ENCODE measurements around the gene OR13C8. TPM values are rescaled to one million over a fixed set of nuclear protein-coding genes. Genes with fewer than 3 reads are reported as not detected.
"Not testable (repeated sequence)": the region's sequence is repeated elsewhere in the genome, so short reads cannot be mapped to it uniquely, and the experiment has no call there.

Gene OR13C8, protein sequence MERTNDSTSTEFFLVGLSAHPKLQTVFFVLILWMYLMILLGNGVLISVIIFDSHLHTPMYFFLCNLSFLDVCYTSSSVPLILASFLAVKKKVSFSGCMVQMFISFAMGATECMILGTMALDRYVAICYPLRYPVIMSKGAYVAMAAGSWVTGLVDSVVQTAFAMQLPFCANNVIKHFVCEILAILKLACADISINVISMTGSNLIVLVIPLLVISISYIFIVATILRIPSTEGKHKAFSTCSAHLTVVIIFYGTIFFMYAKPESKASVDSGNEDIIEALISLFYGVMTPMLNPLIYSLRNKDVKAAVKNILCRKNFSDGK
- polyA plus RNA-seq (2012; rRNA removed) = not detected in 2 replicates
- polyA plus RNA-seq (2012; cell fraction: cytosol; rRNA removed) = not detected in 2 replicates
- not detected in 2 replicates for polyA plus RNA-seq (2012; cell fraction: nucleus; rRNA removed)

GRCh38 chr9:104568868-104569267 lies at the start of gene OR13C8:
OR13C8 (plus strand) TSS chr9:104569168; CDS start chr9:104569168, 0 bp downstream.
- Histone ChIP-seq H3K4me3 (ENCODE audit: low read depth in 2 of 2, low read length in 1 of 2) (no peak within 1 kb of the TSS), H3K27me3 (ENCODE audit: insufficient read depth) (no peaks in the 10 kb centered on the region), H3K36me3 (replicated peaks in 1 of 2; ENCODE audit: control insufficient read depth in 1 of 2, insufficient read depth in 2 of 2, low read length in 1 of 2) (no peaks in the 10 kb centered on the region), H3K9me2 (no peaks in the 10 kb centered on the region), H3K9ac (no peak within 1 kb of the TSS), H3K9me3 (no peaks in the 10 kb centered on the region; the same call in none of the 2 replicates), H3K4me1 (ENCODE audit: control insufficient read depth in 1 of 2, insufficient read depth in 2 of 2, low read depth in 1 of 2, low read length in 1 of 2) (no peaks in the 10 kb centered on the region), H3F3A (replicated peaks; ENCODE audit: insufficient read depth) (no peaks in the 10 kb centered on the region), H3K79me2 (ENCODE audit: insufficient read depth) (no peaks in the 10 kb centered on the region), H2AFZ (ENCODE audit: low read depth) (no peak within 1 kb of the TSS), H3K4me2 (no peak within 1 kb of the TSS), H3K27ac (ENCODE audit: low read depth in 2 of 2, low read length in 1 of 2) (no peak within 1 kb of the TSS), H4K20me1 (ENCODE audit: insufficient read depth) (no peaks in the 10 kb centered on the region)
- POLR2A ChIA-PET = no interaction called here
- CTCF ChIA-PET = no interaction called here
- WGBS (ENCODE audit: low lambda C conversion rate) = 22% methylated on average over 4 of the region's 4 CpGs
- TF ChIP-seq USF1 (IDR thresholded peaks at IDR 0.05; ENCODE audit: borderline replicate concordance, low read depth) (no peak), MXI1 (IDR thresholded peaks at IDR 0.05; ENCODE audit: low read depth, low read length) (no peak)
- no peak for DNase-seq

DNA sequence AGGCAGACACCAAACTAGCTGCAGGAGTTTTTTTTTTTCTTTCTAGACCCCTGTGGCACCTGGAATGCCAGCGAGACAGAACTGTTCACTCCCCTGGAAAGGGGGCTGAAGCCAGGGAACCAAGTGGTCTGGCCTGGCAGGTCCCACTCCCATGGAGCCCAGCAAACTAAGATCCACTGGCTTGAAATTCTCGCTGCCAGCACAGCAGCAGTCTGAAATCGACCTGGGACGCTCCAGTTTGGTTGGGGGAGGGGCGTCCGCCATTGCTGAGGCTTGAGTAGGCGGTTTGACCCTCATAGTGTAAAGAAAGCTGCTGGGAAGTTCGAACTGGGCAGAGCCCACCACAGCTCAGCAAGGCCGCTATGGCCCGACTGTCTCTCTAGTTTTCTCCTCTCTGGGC lies 48.7 kb upstream of the OR13C8 start:
- H3K4me3 ChIP-seq (ENCODE audit: low read depth in 2 of 2, low read length in 1 of 2); H3K9me2 ChIP-seq; H3K36me3 ChIP-seq (replicated peaks in 1 of 2; ENCODE audit: control insufficient read depth in 1 of 2, insufficient read depth in 2 of 2, low read length in 1 of 2); H3K4me2 ChIP-seq; H3K9ac ChIP-seq; H3K9me3 ChIP-seq; CTCF ChIA-PET; H3K4me1 ChIP-seq (ENCODE audit: control insufficient read depth in 1 of 2, insufficient read depth in 2 of 2, low read depth in 1 of 2, low read length in 1 of 2); H4K20me1 ChIP-seq (ENCODE audit: insufficient read depth); DNase-seq; H3K27me3 ChIP-seq (ENCODE audit: insufficient read depth); POLR2A ChIA-PET; H3K27ac ChIP-seq (ENCODE audit: low read depth in 2 of 2, low read length in 1 of 2); H2AFZ ChIP-seq (ENCODE audit: low read depth); H3K79me2 ChIP-seq (ENCODE audit: insufficient read depth); H3F3A ChIP-seq (replicated peaks; ENCODE audit: insufficient read depth): not testable (repeated sequence)
- WGBS (ENCODE audit: low lambda C conversion rate) = 40% methylated on average over 1 of the region's 10 CpGs

GRCh38 chr9:104527109-104527508 lies 41.9 kb upstream of the OR13C8 start, which contains the start of gene OR13C4:
OR13C4 (minus strand) TSS chr9:104527209; CDS start chr9:104527209, 0 bp downstream.
- CTCF ChIA-PET = no interaction called here
- Histone ChIP-seq H3K9ac (no peak within 1 kb of the TSS), H3K9me2 (no peaks in the 10 kb centered on the region), H2AFZ (ENCODE audit: low read depth) (no peak within 1 kb of the TSS), H3K4me2 (no peak within 1 kb of the TSS), H3K27ac (ENCODE audit: low read depth in 2 of 2, low read length in 1 of 2) (no peak within 1 kb of the TSS), H3K4me3 (ENCODE audit: low read depth in 2 of 2, low read length in 1 of 2) (no peak within 1 kb of the TSS), H3K4me1 (ENCODE audit: control insufficient read depth in 1 of 2, insufficient read depth in 2 of 2, low read depth in 1 of 2, low read length in 1 of 2) (no peaks in the 10 kb centered on the region), H4K20me1 (ENCODE audit: insufficient read depth) (no peaks in the 10 kb centered on the region), H3K9me3 (no peaks in the 10 kb centered on the region), H3K36me3 (replicated peaks in 1 of 2; ENCODE audit: control insufficient read depth in 1 of 2, insufficient read depth in 2 of 2, low read length in 1 of 2) (no peaks in the 10 kb centered on the region), H3F3A (replicated peaks; ENCODE audit: insufficient read depth) (no peaks in the 10 kb centered on the region), H3K79me2 (ENCODE audit: insufficient read depth) (no peaks in the 10 kb centered on the region), H3K27me3 (ENCODE audit: insufficient read depth) (no peaks in the 10 kb centered on the region)
- POLR2A ChIA-PET = no interaction called here
- TF ChIP-seq MAX (IDR thresholded peaks at IDR 0.05; ENCODE audit: low read depth) (no peak), TEAD4 (IDR thresholded peaks at IDR 0.05; ENCODE audit: borderline replicate concordance, insufficient read depth) (no peak), FOSL2 (IDR thresholded peaks at IDR 0.05; ENCODE audit: borderline replicate concordance, low read depth) (no peak), USF1 (IDR thresholded peaks at IDR 0.05; ENCODE audit: borderline replicate concordance, low read depth) (no peak), SIN3A (IDR thresholded peaks at IDR 0.05; ENCODE audit: borderline replicate concordance, low read depth, low read length) (no peak), REST (IDR thresholded peaks at IDR 0.05; ENCODE audit: low read depth, low read length) (no peak), TCF12 (IDR thresholded peaks at IDR 0.05) (no peak), FOXM1 (IDR thresholded peaks at IDR 0.05; ENCODE audit: low read depth) (no peak)
- DNase-seq = no peak

Data from SK-N-SH (cell line).